OCI-LY1 (cell line): ENCODE results near the gene RNF8.

Experiments
- H2AFZ ChIP-seq: fragments of 200-600 bp; sonication (generic), shearing (Covaris generic); 2 replicates; pipeline ENCODE4 v1.6.0; 2014; ENCODE audit warnings: antibody characterized with exemption, mild to moderate bottlenecking, low read length
- H3F3A ChIP-seq: fragments of 200-600 bp; sonication (generic), shearing (Covaris generic); 2 replicates; pipeline ENCODE4 v1.6.0; 2014; ENCODE audit warnings: mild to moderate bottlenecking, antibody characterized with exemption, low read length, moderate library complexity; ENCODE audit not compliant: insufficient read depth
- H3K27ac ChIP-seq: fragments of 200-600 bp; sonication (generic); 2 replicates; pipeline ENCODE4 v1.5.1; 2014; ENCODE audit warnings: low read length, mixed run types, mild to moderate bottlenecking, low read depth; ENCODE audit not compliant: poor library complexity, severe bottlenecking
- H3K27me3 ChIP-seq: fragments of 200-600 bp; sonication (generic); 2 replicates; pipeline ENCODE4 v1.6.0; 2014; ENCODE audit warnings: antibody characterized with exemption, mild to moderate bottlenecking, low read length, moderate library complexity; ENCODE audit not compliant: insufficient read depth
- H3K36me3 ChIP-seq: fragments of 200-600 bp; sonication (generic); 2 replicates; pipeline ENCODE4 v1.6.1; 2014; ENCODE audit warnings: mild to moderate bottlenecking, antibody characterized with exemption, low read length, moderate library complexity, mixed read lengths; ENCODE audit not compliant: insufficient read depth
- H3K4me1 ChIP-seq: fragments of 200-600 bp; sonication (generic); 2 replicates; pipeline ENCODE4 v1.5.1; 2014; ENCODE audit warnings: mild to moderate bottlenecking, low read length, moderate library complexity; ENCODE audit not compliant: insufficient read depth, severe bottlenecking
- H3K4me2 ChIP-seq: fragments of 200-600 bp; sonication (generic), shearing (Covaris generic); 2 replicates; pipeline ENCODE4 v1.6.1; 2014; ENCODE audit warnings: low read length
- H3K4me3 ChIP-seq: fragments of 200-600 bp; sonication (generic); 2 replicates; pipeline ENCODE4 v1.5.1; 2014; ENCODE audit warnings: low read length, low read depth, mild to moderate bottlenecking, mixed read lengths; ENCODE audit not compliant: poor library complexity, severe bottlenecking
- H3K79me2 ChIP-seq: fragments of 200-600 bp; shearing (Covaris generic); 2 replicates; pipeline ENCODE4 v1.6.1; 2016; ENCODE audit warnings: mixed run types, low read length, mixed read lengths; ENCODE audit not compliant: insufficient read depth
- H3K9ac ChIP-seq: fragments of 200-600 bp; sonication (generic), shearing (Covaris generic); 2 replicates; pipeline ENCODE4 v1.6.1; 2014; ENCODE audit warnings: mild to moderate bottlenecking, low read length, mixed read lengths
- H3K9me2 ChIP-seq: fragments of 200-600 bp; sonication (generic), shearing (Covaris generic); 2 replicates; pipeline ENCODE4 v1.6.1; 2014; ENCODE audit warnings: low read depth, mild to moderate bottlenecking, low read length, mixed read lengths
- H3K9me3 ChIP-seq: fragments of 200-600 bp; shearing (Covaris generic); 2 replicates; pipeline ENCODE4 v1.6.1; 2014; ENCODE audit warnings: low read length, mixed read lengths
- H4K20me1 ChIP-seq: fragments of 200-600 bp; sonication (generic), shearing (Covaris generic); 2 replicates; pipeline ENCODE4 v1.6.0; 2016; ENCODE audit warnings: mild to moderate bottlenecking, low read length; ENCODE audit not compliant: insufficient read depth
- EZH2 ChIP-seq: fragments of 200-600 bp; sonication (generic), shearing (Covaris generic); IDR thresholded peaks from 2 replicates; pipeline ENCODE4 v1.8.0; 2017; ENCODE audit warnings: borderline replicate concordance, mixed run types, mild to moderate bottlenecking, antibody characterized with exemption, low read length, moderate library complexity, mixed read lengths
- TF ChIP-seq, protein P1 (sequence below): fragments of 200-600 bp; sonication (generic), shearing (Covaris generic); IDR thresholded peaks from 2 replicates; pipeline ENCODE4 v1.5.1; 2017; ENCODE audit warnings: mild to moderate bottlenecking, antibody characterized with exemption, low read length, moderate library complexity, mixed read lengths

Gene RNF8

GRCh38 chr6:37369321-37370201 is 15.8 kb downstream of the RNF8 start:
- Histone ChIP-seq H3K27me3 (no peaks in the 10 kb centered on the region), H3K36me3 (peaks cover 35% of the 10 kb centered on the region; the same call in 1 of the 2 replicates), H3K9ac (no peak overlapping the region), H3K4me1 (no peaks in the 10 kb centered on the region), H3F3A (no peaks in the 10 kb centered on the region), H3K4me3 (no peak overlapping the region), H3K79me2 (no peaks in the 10 kb centered on the region), H3K27ac (no peak overlapping the region), H2AFZ (no peak overlapping the region), H3K9me2 (no peaks in the 10 kb centered on the region), H3K9me3 (no peaks in the 10 kb centered on the region), H3K4me2 (no peak overlapping the region), H4K20me1 (no peaks in the 10 kb centered on the region)
- TF ChIP-seq, protein P1, sequence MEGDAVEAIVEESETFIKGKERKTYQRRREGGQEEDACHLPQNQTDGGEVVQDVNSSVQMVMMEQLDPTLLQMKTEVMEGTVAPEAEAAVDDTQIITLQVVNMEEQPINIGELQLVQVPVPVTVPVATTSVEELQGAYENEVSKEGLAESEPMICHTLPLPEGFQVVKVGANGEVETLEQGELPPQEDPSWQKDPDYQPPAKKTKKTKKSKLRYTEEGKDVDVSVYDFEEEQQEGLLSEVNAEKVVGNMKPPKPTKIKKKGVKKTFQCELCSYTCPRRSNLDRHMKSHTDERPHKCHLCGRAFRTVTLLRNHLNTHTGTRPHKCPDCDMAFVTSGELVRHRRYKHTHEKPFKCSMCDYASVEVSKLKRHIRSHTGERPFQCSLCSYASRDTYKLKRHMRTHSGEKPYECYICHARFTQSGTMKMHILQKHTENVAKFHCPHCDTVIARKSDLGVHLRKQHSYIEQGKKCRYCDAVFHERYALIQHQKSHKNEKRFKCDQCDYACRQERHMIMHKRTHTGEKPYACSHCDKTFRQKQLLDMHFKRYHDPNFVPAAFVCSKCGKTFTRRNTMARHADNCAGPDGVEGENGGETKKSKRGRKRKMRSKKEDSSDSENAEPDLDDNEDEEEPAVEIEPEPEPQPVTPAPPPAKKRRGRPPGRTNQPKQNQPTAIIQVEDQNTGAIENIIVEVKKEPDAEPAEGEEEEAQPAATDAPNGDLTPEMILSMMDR, result no peak
- TF ChIP-seq EZH2, result no peak

DNA sequence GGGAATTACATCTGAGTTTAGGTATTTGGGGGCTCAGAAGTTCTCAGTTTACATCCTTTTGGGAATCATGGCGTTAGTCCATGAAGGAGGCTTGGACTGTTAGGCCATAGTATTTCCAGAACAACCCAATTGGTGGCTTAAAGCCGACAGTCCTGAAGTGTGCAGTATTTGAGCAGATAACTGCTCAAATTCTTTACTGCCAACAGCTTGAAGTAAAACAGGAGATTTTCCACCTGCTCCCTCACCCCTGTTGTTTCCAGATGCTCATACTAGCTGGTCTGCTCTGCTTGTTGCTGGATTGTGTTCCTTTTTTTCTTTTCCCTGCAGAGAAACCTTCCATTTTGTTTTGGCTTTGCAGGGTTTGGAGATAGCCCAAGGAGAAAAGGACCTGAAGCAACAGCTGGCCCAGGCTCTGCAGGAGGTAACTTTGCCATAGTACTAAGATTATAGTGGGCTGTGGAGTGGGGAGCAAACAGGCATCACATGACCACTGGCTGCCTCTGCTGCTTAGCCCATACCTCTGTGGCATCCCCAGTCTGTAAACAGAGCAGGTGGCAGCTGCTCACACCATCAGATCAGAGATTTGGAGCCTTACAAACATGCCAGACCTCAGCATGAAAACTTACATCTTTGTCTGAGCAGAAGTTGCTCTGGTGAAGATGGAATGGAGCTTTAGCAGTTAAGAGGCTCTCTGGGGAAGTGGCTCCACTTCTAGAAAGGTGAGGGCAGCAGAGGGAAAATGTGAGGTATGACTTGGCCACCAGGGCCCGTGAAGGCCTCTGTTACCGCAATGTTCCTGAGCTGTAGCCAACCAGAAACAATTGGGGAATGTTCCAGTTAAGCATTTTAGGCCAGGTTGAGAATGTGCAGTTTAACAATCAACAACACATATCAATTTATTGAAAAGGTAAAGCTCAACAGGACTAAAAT is 17.6 kb downstream of the RNF8 start:
- Histone ChIP-seq H3K4me2 (no peak overlapping the region), H3K4me1 (peaks cover 17% of the 10 kb centered on the region), H2AFZ (no peak overlapping the region), H4K20me1 (no peaks in the 10 kb centered on the region), H3K9me2 (no peaks in the 10 kb centered on the region), H3K36me3 (peaks cover 35% of the 10 kb centered on the region; the same call in 1 of the 2 replicates), H3K27me3 (no peaks in the 10 kb centered on the region), H3K4me3 (no peak overlapping the region), H3K9me3 (no peaks in the 10 kb centered on the region), H3F3A (no peaks in the 10 kb centered on the region), H3K27ac (peak overlapping the region; percentile 15), H3K79me2 (no peaks in the 10 kb centered on the region), H3K9ac (no peak overlapping the region)
- no peak for TF ChIP-seq EZH2
- TF ChIP-seq, protein P1, result no peak

GRCh38 chr6:37372116-37372515 is 18.3 kb downstream of the RNF8 start:
- no peak overlapping the region for H2AFZ ChIP-seq
- TF ChIP-seq EZH2, result no peak
- TF ChIP-seq, protein P1, result no peak
- H3K4me3 ChIP-seq, result no peak overlapping the region
- no peaks in the 10 kb centered on the region for H3K27me3 ChIP-seq
- H3K4me2 ChIP-seq, result no peak overlapping the region
- no peaks in the 10 kb centered on the region for H3F3A ChIP-seq
- H3K4me1 ChIP-seq, result peaks cover 20% of the 10 kb centered on the region
- no peak overlapping the region for H3K27ac ChIP-seq
- no peaks in the 10 kb centered on the region for H3K9me2 ChIP-seq
- H3K79me2 ChIP-seq, result no peaks in the 10 kb centered on the region
- no peaks in the 10 kb centered on the region for H3K9me3 ChIP-seq
- no peak overlapping the region for H3K9ac ChIP-seq
- H4K20me1 ChIP-seq, result no peaks in the 10 kb centered on the region
- H3K36me3 ChIP-seq, result peaks cover 35% of the 10 kb centered on the region; the same call in 1 of the 2 replicates
